Hepatocyte (in vitro differentiated cells): ENCODE measurements around the gene BACH1.

Experiments
- CTCF ChIP-seq: fragments of 200-600 bp; sonication (generic); IDR thresholded peaks from 2 replicates; pipeline ENCODE4 v1.5.1; 2016; ENCODE audit warnings: antibody characterized with exemption, mild to moderate bottlenecking; ENCODE audit not compliant: poor library complexity
- EZH2 ChIP-seq: fragments of 200-600 bp; sonication (generic); IDR thresholded peaks from 2 replicates; pipeline ENCODE4 v1.6.1; 2016; ENCODE audit warnings: antibody characterized with exemption, mild to moderate bottlenecking, borderline replicate concordance
- EZH2phosphoT487 ChIP-seq: fragments of 200-600 bp; sonication (generic); IDR thresholded peaks from one replicate; pipeline ENCODE4 v1.6.1; 2018; ENCODE audit warnings: antibody characterized with exemption, mild to moderate bottlenecking, low read depth, moderate library complexity; ENCODE audit not compliant: unreplicated experiment, severe bottlenecking

GRCh38 chr21:29279558-29279957 lies 19.2 kb upstream of the BACH1 start:
- no peak for TF ChIP-seq CTCF
- TF ChIP-seq EZH2 = no peak
- TF ChIP-seq EZH2phosphoT487 = no peak
